Endothelial cell of umbilical vein (primary cell): ENCODE data around the gene TRDN. TPM values are rescaled to one million over a fixed set of nuclear protein-coding genes. Genes with fewer than 3 reads are reported as not detected.

Experiments
- BruUV-seq: library from RNA; stranded (reverse); fragments of 400-500 nt; replicated peaks from 2 replicates; lab custom pipeline; 2021; lab: Mats Ljungman, UMichigan
- CTCF ChIA-PET: fragments of 300-600, 350-600 bp; sonication (Branson Sonifier 250); formaldehyde crosslinking; loops from one replicate; lab custom pipeline; 2021; ENCODE audit warnings: antibody characterized with exemption, inconsistent platforms; lab: Charles Lee
- POLR2A ChIA-PET: fragments of 300-600, 350-600 bp; sonication (Branson Sonifier 250); formaldehyde crosslinking; loops from one replicate; lab custom pipeline; 2021; ENCODE audit warnings: antibody characterized with exemption, inconsistent platforms; lab: Charles Lee
- DNase-seq: peaks from one replicate; pipeline ENCODE4 v3.0.0-alpha.2; 2011; ENCODE audit warnings: low read depth, low spot score
- FAIRE-seq: peaks from 2 replicates; lab custom pipeline; 2011; peaks lifted over from hg19 to GRCh38; lab: Jason Lieb, UNC
- H2AFZ ChIP-seq: 2 replicates; pipeline ENCODE4 v1.6.0; 2012; ENCODE audit warnings: low read depth, low read length, control low read depth, inconsistent platforms
- H3K27ac ChIP-seq: 2 replicates; pipeline ENCODE4 v1.5.1; 2011; ENCODE audit warnings: low read depth, mild to moderate bottlenecking, control low read depth, low read length, moderate library complexity; ENCODE audit not compliant: insufficient read depth
- H3K27me3 ChIP-seq, 2 experiments: 2 replicates each; pipeline versions ENCODE4 v1.6.0 to v1.6.1; 2011; ENCODE audit warnings: low read length in 2 of 2, mixed read lengths in 1 of 2; ENCODE audit not compliant: control insufficient read depth in 2 of 2, insufficient read depth in 2 of 2
- H3K36me3 ChIP-seq, 2 experiments: 2 replicates in 1 of 2; 3 replicates in 1 of 2; pipeline ENCODE4 v1.5.1; 2011; ENCODE audit warnings: low read length in 2 of 2, mild to moderate bottlenecking in 1 of 2, moderate library complexity in 1 of 2; ENCODE audit not compliant: control insufficient read depth in 2 of 2, insufficient read depth in 2 of 2; ENCODE audit errors: extremely low read depth in 1 of 2
- H3K4me1 ChIP-seq: 3 replicates; pipeline ENCODE4 v1.5.1; 2011; ENCODE audit warnings: mild to moderate bottlenecking, low read length; ENCODE audit not compliant: control insufficient read depth, insufficient read depth; ENCODE audit errors: extremely low read depth
- H3K4me2 ChIP-seq: 2 replicates; pipeline ENCODE4 v1.6.1; 2011; ENCODE audit warnings: low read length, control low read depth, mixed read lengths; ENCODE audit not compliant: insufficient read depth
- H3K4me3 ChIP-seq, 3 experiments: fragments of 200-600 bp in 1 of 3; sonication (generic), shearing (Covaris generic) in 1 of 3; replicated peaks in 1 of 3; 2 replicates each; pipeline ENCODE4 v1.5.1; 2011 to 2016; ENCODE audit warnings: control low read depth in 3 of 3, low read length in 3 of 3, mild to moderate bottlenecking in 2 of 3, inconsistent platforms in 1 of 3, low read depth in 1 of 3, moderate library complexity in 1 of 3; ENCODE audit not compliant: insufficient read depth in 1 of 3
- H3K79me2 ChIP-seq: 2 replicates; pipeline ENCODE4 v1.6.0; 2012; ENCODE audit warnings: low read length, inconsistent platforms; ENCODE audit not compliant: control insufficient read depth, insufficient read depth
- H3K9ac ChIP-seq: replicated peaks from 2 replicates; pipeline ENCODE3; 2011; ENCODE audit warnings: low read length, control low read depth; ENCODE audit not compliant: insufficient read depth; ENCODE audit errors: extremely low read depth
- H3K9me1 ChIP-seq: replicated peaks from 3 replicates; pipeline ENCODE4 v1.6.0; 2011; ENCODE audit warnings: mild to moderate bottlenecking, low read length; ENCODE audit not compliant: control insufficient read depth, insufficient read depth; ENCODE audit errors: extremely low read depth
- H3K9me3 ChIP-seq: replicated peaks from 2 replicates; pipeline ENCODE4 v1.5.1; 2012; ENCODE audit warnings: low read length, inconsistent platforms; ENCODE audit not compliant: control insufficient read depth, insufficient read depth
- H4K20me1 ChIP-seq: replicated peaks from 2 replicates; pipeline ENCODE3; 2011; ENCODE audit warnings: mild to moderate bottlenecking, low read length; ENCODE audit not compliant: control insufficient read depth, insufficient read depth; ENCODE audit errors: extremely low read depth
- CTCF ChIP-seq, 2 donors: IDR thresholded peaks; 1 replicate in 1 of 2; 2 replicates in 1 of 2; pipeline ENCODE4 v1.5.1; 2011; ENCODE audit warnings: low read length in 2 of 2, mild to moderate bottlenecking in 2 of 2, moderate library complexity in 2 of 2, control low read depth in 1 of 2, inconsistent platforms in 1 of 2, low read depth in 1 of 2; ENCODE audit not compliant: insufficient read depth in 1 of 2; ENCODE audit errors: extremely low read depth in 1 of 2
- EZH2 ChIP-seq: IDR thresholded peaks from 2 replicates; pipeline ENCODE4 v1.6.1; 2012; ENCODE audit warnings: borderline replicate concordance, low read depth, mild to moderate bottlenecking, moderate library complexity, low read length, inconsistent platforms; ENCODE audit not compliant: severe bottlenecking
- FOS ChIP-seq: IDR thresholded peaks from 2 replicates; pipeline ENCODE4 v1.6.1; 2011; ENCODE audit warnings: mild to moderate bottlenecking, low read length, moderate library complexity, borderline replicate concordance; ENCODE audit not compliant: insufficient read depth
- GATA2 ChIP-seq: IDR thresholded peaks from 2 replicates; pipeline ENCODE4 v1.7.0; 2011; ENCODE audit warnings: low read depth, mild to moderate bottlenecking, moderate library complexity, mixed read lengths, low read length; ENCODE audit not compliant: insufficient read length, insufficient read depth
- JUN ChIP-seq: IDR thresholded peaks from 2 replicates; pipeline ENCODE4 v1.6.1; 2011; ENCODE audit warnings: borderline replicate concordance, low read depth; ENCODE audit not compliant: insufficient read length, insufficient read depth
- MAX ChIP-seq: IDR thresholded peaks from 2 replicates; pipeline ENCODE4 v1.6.1; 2011; ENCODE audit not compliant: insufficient read depth, insufficient read length
- MYC ChIP-seq: IDR thresholded peaks from one replicate; pipeline ENCODE4 v1.6.1; 2011; ENCODE audit warnings: mild to moderate bottlenecking, low read depth, low read length
- POLR2A ChIP-seq: IDR thresholded peaks from 2 replicates; pipeline ENCODE4 v1.6.1; 2012; ENCODE audit warnings: low read depth, mild to moderate bottlenecking, control low read depth, low read length
- POLR2AphosphoS5 ChIP-seq: IDR thresholded peaks from 2 replicates; pipeline ENCODE4 v1.6.1; 2012; ENCODE audit warnings: low read depth, mild to moderate bottlenecking, control low read depth, low read length, moderate library complexity; ENCODE audit not compliant: insufficient read depth
- dilution Hi-C: fragments of 300-500 bp; cut with MboI; formaldehyde crosslinking; loops from one replicate; pipeline ENCODE4 v1.15.0; 2019; ENCODE audit warnings: low sequenced_read_pairs; ENCODE audit not compliant: extremely low pct_ligation_motif_present
- intact Hi-C: fragments of 100-400 bp; cut with micrococcal nuclease; formaldehyde crosslinking; loops from one replicate; pipeline ENCODE4 v1.10.0; 2022
- polyA plus RNA-seq, 4 experiments: library from polyadenylated mRNA; depleted of rRNA in 3 of 4; stranded (reverse) in 3 of 4; unstranded in 1 of 4; fragments of >200 nt; gene quantifications; 2 replicates each; pipeline versions ENCODE4 v1.2.1 to v1.2.3, GENCODE V29; 2011 to 2012; ENCODE audit warnings: missing spikeins in 1 of 4
- total RNA-seq: library from RNA; stranded (reverse); gene quantifications from 2 replicates; pipeline ENCODE4 v1.2.3, GENCODE V29; 2021

TRDN gene
- total and polyA plus RNA-seq, 2 donors (not counting 3 experiments of a cell fraction or from before 2014, with no cell fraction given): not detected

- dilution Hi-C loops: no loop called here
- Histone ChIP-seq H3K9me3 (no peaks in the 10 kb centered on the region), H3K4me3 (no peak overlapping the region), H3K79me2 (no peaks in the 10 kb centered on the region), H3K27me3 (no peaks in the 10 kb centered on the region), H3K36me3 (no peaks in the 10 kb centered on the region), H3K27ac (no peak overlapping the region), H2AFZ (no peak overlapping the region), H3K9ac (no peak overlapping the region), H4K20me1 (no peaks in the 10 kb centered on the region), H3K9me1 (no peaks in the 10 kb centered on the region), H3K4me2 (no peak overlapping the region), H3K4me1 (no peaks in the 10 kb centered on the region)
- no peak for TF ChIP-seq FOS
- TF ChIP-seq MAX: no peak
- no peak for TF ChIP-seq POLR2A
- no peak for TF ChIP-seq CTCF (IDR thresholded peaks at IDR 0.05; ENCODE audit: extremely low read depth in 1 of 2, insufficient read depth in 1 of 2, low read depth in 1 of 2, low read length in 2 of 2)
- no peak for TF ChIP-seq EZH2
- no peak for TF ChIP-seq POLR2AphosphoS5
- TF ChIP-seq MYC: no peak
- no peak for TF ChIP-seq GATA2
- no peak for TF ChIP-seq JUN
- ChIA-PET CTCF (no interaction called here), POLR2A (no interaction called here)
- BruUV-seq: no TSS peak
- no peak for DNase-seq
- no peak for FAIRE-seq
- intact Hi-C loops: no loop called here
Measured at GRCh38 chr6:123210645-123211044, 426.1 kb downstream of the TRDN start.
